Measurements from ENCODE around the gene EYA3. TPM values are rescaled to one million over a fixed set of nuclear protein-coding genes. Genes with fewer than 3 reads are reported as not detected.

The EYA3 gene
- total and polyA plus RNA-seq, 10 of the 15 experiments (the other 5 are each of a cell fraction or from before 2014, with no cell fraction given): 13.0 to 46.6 (median 23.4) TPM

- ChIA-PET POLR2A (interaction anchor here (0.8 to 2.3 kb wide), 4 partner anchors 12 to 18 kb away, joined by 6 to 14 read pairs (median 6); no protein-coding TSS in a partner anchor), RAD21 (ENCODE audit: unreplicated experiment) (interaction anchor here (0.7 to 2.9 kb wide), 2 partner anchors 43 to 255 kb away, joined by 3 to 7 read pairs; partner anchors contain the start of gene EYA3), CTCF (interaction anchor here (1.6 to 2.1 kb wide), 2 partner anchors 14 kb away, joined by 6 to 10 read pairs; no protein-coding TSS in a partner anchor), SMC1A (ENCODE audit: uncharacterized antibody, unreplicated experiment) (interaction anchor here (1.6 to 8.3 kb wide), 4 partner anchors 13 to 76 kb away, joined by 4 to 41 read pairs (median 15); no protein-coding TSS in a partner anchor)
- Histone ChIP-seq H3K27me3 (replicated peaks in 1 of 2; ENCODE audit: control insufficient read depth in 2 of 2, insufficient read depth in 2 of 2, low read length in 1 of 2) (no peaks in the 10 kb centered on the region), H3K27ac (ENCODE audit: control insufficient read depth, insufficient read depth) (no peak overlapping the region), H3K4me3 (no peak overlapping the region), H3K4me2 (ENCODE audit: control insufficient read depth, insufficient read depth) (no peak overlapping the region), H3K9ac (ENCODE audit: control insufficient read depth, insufficient read depth, low read length) (no peak overlapping the region), H2AFZ (ENCODE audit: control insufficient read depth, low read depth, low read length) (no peak overlapping the region), H3K9me3 (replicated peaks; ENCODE audit: control insufficient read depth, insufficient read depth, low read length) (peaks cover 3% of the 10 kb centered on the region; the same call in 2 of the 3 replicates), H3K4me1 (ENCODE audit: control insufficient read depth, insufficient read depth, low read length) (peaks cover 61% of the 10 kb centered on the region), H3K36me3 (ENCODE audit: control insufficient read depth in 2 of 2, insufficient read depth in 2 of 2, low read length in 1 of 2) (no peaks in the 10 kb centered on the region), H4K20me1 (ENCODE audit: control insufficient read depth, insufficient read depth) (no peaks in the 10 kb centered on the region), H3K79me2 (ENCODE audit: control insufficient read depth, insufficient read depth, low read length) (no peaks in the 10 kb centered on the region)
- ATAC-seq (no peak), DNase-seq (ENCODE audit: low read depth, low spot score) (no peak), FAIRE-seq (no peak)
- intact Hi-C loops (cut with micrococcal nuclease; ENCODE audit: unreplicated experiment): no loop called here
- no TSS peak for BruUV-seq (replicated peaks)
- in situ Hi-C loops (cut with MboI): no loop called here
- TF ChIP-seq SRF (IDR thresholded peaks at IDR 0.05; ENCODE audit: low read depth in 2 of 2, low read length in 2 of 2): no peak
- no peak for TF ChIP-seq EZH2 (IDR thresholded peaks at IDR 0.05; ENCODE audit: borderline replicate concordance, control insufficient read depth, low read depth, low read length)
- TF ChIP-seq KLF5 (IDR thresholded peaks at IDR 0.05; ENCODE audit: partially characterized antibody): no peak
- TF ChIP-seq ZSCAN29 (IDR thresholded peaks at IDR 0.05): no peak
- TF ChIP-seq GABPA (IDR thresholded peaks at IDR 0.05; ENCODE audit: low read depth): no peak
- TF ChIP-seq ZNF24 (IDR thresholded peaks at IDR 0.05): no peak
- TF ChIP-seq CHD4 (IDR thresholded peaks at IDR 0.05): no peak
- TF ChIP-seq PRDM15 (CRISPR knock-in tag; IDR thresholded peaks at IDR 0.05): no peak
- no peak for TF ChIP-seq CREB1 (IDR thresholded peaks at IDR 0.05; ENCODE audit: low read depth)
- no peak for TF ChIP-seq SPI1 (IDR thresholded peaks at IDR 0.05; ENCODE audit: borderline replicate concordance, insufficient read depth, low read depth, low read length)
- TF ChIP-seq TCF3 (IDR thresholded peaks at IDR 0.05; ENCODE audit: borderline replicate concordance, insufficient read depth, low read depth, low read length): no peak
- TF ChIP-seq CREM (IDR thresholded peaks at IDR 0.05; ENCODE audit: low read depth): no peak
- no peak for TF ChIP-seq TCF7 (IDR thresholded peaks at IDR 0.05; ENCODE audit: borderline replicate concordance)
- TF ChIP-seq POLR2AphosphoS5 (IDR thresholded peaks at IDR 0.05; ENCODE audit: low read length): no peak
- TF ChIP-seq SREBF1 (IDR thresholded peaks at IDR 0.05; ENCODE audit: low read length): no peak
- no peak for TF ChIP-seq RCOR1 (conservative IDR thresholded peaks at IDR 0.05; ENCODE audit: low read depth, low read length)
- no peak for TF ChIP-seq SMAD1 (IDR thresholded peaks at IDR 0.05; ENCODE audit: low read depth, partially characterized antibody)
- TF ChIP-seq, protein P1, sequence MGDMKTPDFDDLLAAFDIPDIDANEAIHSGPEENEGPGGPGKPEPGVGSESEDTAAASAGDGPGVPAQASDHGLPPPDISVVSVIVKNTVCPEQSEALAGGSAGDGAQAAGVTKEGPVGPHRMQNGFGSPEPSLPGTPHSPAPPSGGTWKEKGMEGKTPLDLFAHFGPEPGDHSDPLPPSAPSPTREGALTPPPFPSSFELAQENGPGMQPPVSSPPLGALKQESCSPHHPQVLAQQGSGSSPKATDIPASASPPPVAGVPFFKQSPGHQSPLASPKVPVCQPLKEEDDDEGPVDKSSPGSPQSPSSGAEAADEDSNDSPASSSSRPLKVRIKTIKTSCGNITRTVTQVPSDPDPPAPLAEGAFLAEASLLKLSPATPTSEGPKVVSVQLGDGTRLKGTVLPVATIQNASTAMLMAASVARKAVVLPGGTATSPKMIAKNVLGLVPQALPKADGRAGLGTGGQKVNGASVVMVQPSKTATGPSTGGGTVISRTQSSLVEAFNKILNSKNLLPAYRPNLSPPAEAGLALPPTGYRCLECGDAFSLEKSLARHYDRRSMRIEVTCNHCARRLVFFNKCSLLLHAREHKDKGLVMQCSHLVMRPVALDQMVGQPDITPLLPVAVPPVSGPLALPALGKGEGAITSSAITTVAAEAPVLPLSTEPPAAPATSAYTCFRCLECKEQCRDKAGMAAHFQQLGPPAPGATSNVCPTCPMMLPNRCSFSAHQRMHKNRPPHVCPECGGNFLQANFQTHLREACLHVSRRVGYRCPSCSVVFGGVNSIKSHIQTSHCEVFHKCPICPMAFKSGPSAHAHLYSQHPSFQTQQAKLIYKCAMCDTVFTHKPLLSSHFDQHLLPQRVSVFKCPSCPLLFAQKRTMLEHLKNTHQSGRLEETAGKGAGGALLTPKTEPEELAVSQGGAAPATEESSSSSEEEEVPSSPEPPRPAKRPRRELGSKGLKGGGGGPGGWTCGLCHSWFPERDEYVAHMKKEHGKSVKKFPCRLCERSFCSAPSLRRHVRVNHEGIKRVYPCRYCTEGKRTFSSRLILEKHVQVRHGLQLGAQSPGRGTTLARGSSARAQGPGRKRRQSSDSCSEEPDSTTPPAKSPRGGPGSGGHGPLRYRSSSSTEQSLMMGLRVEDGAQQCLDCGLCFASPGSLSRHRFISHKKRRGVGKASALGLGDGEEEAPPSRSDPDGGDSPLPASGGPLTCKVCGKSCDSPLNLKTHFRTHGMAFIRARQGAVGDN (IDR thresholded peaks at IDR 0.05): no peak
- 82% methylated on average over 6 of the region's 6 CpGs for WGBS (ENCODE audit: insufficient coverage, insufficient replicate concordance, low lambda C conversion rate, missing lambda C conversion rate)
Observed at GRCh38 chr1:28130901-28131300, 42.5 kb upstream of the EYA3 start.
